ENCODE measurements around the gene ITPR2.
"Not testable (repeated sequence)": the region's sequence is repeated elsewhere in the genome, so short reads cannot be mapped to it uniquely, and the experiment has no call there.

The ITPR2 gene

DNA sequence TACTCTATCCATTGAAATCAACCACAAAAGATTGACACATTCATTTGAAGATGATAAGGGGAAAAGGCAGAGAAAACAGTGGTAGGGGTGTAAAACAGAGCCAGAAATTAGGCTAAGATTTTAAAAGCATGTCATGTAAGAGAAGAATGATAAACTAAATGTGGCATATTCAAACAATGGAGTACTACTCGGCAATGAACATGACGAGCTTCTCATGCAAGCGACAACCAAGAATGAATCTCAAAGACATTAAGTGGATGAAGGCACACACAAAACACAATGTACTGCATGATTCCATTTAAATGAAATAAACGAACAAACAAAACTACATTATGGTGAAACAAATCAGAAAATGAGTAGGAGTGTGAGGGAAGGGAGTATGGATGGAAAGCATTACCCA lies 134.8 kb downstream of the ITPR2 start:
- DNase-seq = no peak

DNA sequence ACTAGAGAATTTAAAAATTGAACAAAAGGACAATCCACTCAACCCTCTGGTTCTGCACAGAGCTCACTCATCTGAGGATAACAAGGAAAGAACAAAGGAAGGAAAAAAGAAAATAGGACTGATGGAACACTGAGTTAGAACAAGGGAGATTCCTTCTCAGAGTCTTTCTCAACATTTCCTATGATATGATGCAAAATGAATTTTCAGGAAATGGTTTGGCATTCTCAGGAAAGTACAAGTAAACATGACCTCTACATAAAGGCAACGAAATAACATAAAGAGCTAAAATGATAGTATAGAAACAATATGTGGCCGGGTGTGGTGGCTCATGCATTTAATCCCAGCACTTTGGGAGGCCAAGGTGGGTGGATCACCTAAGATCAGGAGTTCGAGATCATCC lies 135.8 kb downstream of the ITPR2 start:
- no peak for DNase-seq

DNA sequence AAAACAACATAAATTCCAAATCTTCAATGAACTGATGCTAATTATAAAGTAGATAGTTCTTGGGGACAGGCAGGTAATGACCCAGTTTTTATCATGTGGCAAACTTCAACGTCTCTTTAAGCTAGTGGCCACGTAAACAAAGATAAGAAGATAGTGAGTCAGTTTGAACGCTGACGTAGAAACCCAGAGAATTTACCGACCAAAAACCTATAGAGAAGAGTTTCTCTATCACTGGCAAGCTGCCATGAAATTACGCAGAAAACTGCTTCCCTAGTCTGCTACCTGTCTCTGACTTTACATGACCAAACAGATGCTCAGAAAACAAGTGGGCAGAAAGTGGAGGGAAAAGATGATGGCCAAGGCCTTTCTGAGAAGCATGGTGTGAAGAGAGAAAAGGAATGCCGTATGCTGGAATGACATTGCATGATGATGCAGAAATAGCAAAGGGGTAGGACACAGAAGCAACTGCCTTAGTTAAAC lies 136.3 kb downstream of the ITPR2 start:
- no peak for DNase-seq

DNA sequence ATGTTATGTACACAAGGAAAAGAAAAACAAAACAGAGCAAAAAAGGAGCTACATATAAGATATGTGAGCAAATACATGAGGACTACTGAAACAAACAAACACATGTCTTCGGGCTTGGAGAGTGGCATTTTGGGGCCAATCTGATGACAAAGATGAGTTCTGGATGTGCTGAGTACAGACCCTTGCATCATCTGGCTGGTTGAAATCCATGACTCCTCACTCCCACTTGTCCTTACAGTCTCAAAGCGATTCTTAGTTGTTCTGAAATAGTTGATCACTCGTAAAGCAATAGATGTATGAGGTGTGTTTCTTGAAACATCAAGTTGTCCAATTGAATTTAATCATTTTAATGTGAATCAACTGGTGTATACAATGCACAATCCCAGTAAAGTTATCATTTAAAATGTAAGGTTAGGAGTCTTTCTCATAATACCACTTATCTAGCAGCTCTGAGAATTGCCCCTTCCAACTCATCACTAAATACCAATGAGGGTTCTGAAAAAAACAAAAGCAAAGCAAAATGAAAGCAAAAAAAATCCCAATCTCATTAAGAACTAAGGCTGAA lies 136.9 kb downstream of the ITPR2 start:
- no peak for DNase-seq

DNA sequence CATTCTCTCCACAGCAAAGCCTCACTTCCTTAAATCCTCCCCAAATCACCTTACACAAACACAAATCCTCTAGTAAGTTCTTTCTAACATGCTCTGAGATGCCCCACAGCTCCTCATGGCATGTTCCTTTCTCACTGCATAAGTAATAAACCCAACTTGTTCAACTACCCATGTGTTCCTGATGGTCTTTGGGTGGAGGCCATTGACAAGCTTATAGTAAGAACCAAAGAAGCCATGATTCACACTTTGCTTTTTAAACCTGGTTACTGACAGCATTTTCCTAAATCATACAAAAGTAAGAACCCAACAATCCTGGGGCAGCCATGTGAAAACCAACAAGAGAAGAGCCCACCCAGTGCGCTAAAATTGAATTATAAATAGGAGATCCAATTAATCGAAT lies 138.6 kb downstream of the ITPR2 start:
- no peak for DNase-seq

DNA sequence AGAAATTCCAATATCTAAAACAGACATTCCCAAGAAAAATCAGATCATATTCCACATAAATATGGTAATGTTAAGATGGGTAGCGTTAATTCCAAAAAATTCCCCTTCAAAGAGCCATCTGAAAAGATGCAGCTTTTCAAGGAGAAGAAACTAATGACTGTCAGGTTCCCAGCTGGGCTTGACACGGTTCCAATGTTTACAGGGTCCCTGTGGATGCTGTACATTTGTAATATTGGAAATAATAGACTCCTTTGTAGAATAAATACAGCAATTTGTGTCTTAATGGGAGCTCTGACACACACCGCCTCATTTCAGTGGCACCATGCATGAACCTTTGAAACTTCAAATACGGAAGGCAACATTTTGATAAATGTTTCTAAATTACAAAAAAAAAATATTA lies 140.6 kb downstream of the ITPR2 start:
- DNase-seq = peak; percentile 57

DNA sequence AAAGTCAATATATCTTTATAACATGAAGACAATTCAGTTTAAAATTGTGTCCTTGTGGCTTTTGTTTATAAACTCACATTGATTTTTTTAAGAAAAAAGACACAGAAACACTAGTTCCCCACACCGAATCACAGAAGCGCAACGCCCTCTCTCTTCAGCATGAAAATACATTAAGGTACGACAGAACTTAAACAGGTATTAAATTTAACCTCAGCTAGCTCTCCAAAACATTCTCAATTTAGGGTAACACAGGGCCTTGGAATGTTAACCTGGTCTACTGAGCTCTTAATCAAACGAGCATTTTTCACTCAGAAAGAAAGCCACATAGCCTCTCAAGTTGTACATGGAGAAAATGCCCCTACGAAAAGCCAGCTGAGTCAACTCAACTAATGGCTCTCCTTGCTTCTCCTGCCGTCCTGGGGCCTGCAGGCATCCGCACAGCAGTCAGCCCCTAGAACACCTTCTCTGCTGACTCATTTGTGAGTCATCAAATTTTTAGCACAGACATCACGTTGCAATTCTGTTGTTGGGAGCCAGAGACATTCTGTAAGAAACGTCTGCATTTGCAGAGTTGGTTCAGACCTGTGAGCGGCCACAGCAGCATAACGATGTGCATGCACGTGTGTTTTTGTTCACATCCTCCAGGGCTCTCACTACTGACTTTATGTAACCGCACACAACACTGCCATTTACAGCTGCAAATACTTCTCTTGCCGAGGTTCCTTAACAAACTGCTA lies 141.6 kb downstream of the ITPR2 start:
- peak; percentile 25 for DNase-seq

DNA sequence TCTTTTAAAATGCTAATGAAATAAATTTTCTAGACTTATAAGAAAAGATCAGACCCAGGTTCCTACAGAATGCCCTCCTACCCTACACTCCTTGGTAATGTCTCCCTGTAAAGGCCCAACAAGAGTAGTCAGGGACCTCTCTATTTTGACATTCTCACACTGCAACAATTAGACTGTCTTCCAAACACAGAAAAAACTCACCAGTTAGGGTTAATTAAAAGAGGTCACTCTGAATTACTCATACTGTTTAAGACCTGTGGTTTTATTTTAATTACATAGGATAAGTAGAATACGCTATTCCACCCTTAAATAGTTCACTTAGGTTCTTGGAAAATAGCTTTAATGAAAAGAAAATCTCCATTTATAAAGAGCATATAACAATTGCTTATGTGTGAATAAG lies 142.4 kb downstream of the ITPR2 start:
- no peak for DNase-seq

DNA sequence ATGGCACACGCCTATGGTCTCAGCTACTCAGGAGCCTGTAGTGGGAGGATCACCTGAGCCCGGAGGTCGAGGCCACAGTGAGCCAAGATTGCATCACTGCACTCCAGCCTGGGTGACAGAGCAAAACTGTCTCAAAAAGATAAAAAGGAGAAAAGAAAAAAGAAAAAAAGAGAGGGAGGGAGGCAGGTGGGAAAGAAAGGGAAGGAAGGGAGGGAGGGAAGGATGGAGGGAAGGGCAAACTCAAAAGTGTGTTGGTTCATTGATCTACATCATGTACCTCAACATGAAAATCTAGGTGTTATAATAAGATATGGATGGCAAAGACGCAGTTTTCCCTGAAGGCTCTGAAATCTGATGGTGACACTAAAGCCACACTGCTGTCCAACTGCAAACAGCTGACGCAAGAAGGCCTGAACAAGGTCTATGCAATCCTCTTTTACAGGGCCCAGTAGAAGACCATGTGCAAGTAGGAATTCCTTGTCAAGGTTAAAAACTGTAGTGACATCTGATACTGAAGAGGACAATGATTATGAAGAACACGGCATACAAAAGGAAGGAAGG lies 143.6 kb downstream of the ITPR2 start:
- no peak for DNase-seq

DNA sequence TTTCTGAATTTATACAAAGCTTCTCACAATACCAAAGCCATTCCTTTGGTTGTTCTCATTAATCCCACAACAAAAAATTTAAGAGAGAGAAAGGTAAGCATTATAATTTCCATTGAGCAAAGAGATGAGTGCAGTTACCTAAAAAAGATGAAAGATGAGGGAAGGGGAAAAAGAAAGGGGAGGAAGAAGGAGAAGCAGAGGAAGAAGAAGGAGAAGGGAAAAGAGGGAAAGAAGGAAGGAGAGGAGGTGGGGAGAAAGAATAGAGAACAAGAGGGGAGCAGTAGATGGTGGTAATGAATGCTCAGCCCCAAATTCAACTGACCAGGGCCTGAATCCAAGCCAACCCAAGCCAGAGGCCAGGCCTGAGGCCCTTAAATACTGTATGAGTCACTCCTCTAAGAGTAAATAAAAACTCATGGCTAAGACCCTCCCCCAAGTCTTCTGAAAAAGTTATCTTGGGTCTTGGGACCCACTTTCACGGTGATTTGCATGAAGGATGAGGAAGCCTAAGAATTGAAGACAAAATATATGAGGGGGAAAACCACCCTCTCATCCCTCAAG lies 144.6 kb downstream of the ITPR2 start:
- no peak for DNase-seq

DNA sequence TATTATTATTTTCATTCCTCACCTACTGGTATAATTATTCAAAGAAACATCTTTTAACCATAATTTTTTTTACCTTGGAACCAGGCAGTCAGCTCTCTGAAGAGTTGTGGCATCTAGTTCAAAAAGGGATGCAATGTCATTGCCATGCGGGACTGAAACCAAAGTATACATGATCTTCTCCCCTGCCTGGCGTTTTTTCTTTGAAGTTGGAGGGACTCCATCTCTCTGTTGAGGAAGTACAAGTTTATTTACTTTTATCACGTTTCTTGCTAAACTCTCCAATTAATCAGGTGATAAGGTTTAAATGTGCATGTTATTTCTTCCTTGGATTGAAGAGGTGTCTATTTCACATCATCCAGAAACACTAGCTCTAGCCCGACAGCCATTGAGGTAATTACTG lies 146.6 kb downstream of the ITPR2 start:
- no peak for DNase-seq

DNA sequence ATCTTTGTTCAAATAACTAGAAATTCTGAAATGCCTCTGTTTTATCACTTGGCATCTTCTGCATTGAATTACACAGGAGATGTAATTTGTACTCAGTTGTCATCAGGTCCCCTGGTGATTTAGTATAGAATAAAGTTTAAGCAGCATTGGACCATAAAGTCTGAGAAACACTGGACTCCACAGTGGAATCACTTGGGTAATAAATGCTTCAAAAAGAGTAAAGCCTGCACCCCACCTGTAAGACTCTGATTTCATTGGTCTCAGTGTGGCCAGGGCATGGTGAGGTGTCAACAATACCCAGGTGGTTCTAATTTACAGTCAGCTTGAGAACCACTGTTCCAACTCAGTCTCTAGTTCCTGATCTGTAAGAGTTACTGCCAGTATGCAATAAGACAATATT lies 148.9 kb downstream of the ITPR2 start:
- DNase-seq = no peak

DNA sequence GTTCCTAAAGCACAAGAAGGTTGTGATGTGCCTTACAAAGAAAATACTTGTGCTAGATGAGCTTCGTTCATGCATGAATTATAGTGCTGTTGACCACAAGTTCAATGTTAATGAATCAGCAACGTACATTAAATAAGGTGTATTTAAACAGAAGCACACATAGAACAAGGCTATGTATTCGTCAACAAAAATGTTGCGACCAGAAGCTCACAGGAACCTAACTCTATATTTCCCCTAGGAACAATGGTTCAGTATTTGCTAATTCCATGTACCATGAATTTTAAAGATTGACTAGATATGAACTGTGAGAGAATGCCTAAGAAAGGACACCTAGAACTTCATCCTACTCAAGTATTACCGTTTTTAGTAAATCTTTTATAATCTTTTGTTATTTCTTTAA lies 149.6 kb downstream of the ITPR2 start:
- no peak for DNase-seq

DNA sequence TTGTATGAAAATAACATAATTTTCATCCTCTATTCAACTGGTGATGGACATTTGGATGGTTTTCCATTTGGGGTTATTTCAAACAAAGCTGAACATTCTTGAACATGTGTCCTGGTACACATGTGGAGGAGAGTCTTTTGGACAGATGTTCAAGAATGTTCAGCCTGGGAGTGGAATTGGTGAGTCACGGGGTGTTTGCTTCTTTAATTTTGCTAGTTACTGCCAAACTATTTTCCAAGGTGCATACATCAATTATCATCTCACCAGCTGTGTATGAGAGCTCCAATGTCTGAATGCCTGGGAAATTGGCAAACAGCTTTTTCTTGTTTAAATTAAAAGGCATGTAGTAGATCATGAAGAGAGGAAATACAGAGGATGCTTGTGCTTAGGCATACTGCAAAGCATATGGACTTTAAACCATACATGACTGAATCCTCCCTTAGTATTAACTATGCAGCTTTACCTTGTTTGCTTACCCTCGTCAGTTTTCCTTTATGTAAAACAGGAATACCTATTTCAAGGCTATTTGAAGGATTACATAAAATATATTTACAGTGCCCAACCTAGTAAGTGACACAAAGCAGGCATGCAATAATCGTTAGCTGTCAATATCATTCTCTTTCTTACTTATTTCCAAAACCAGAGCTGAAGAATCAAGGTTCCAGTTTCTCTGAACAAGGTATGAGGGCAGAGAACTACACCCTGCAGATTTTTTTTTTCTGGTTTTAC lies 152.1 kb downstream of the ITPR2 start:
- DNase-seq = no peak

DNA sequence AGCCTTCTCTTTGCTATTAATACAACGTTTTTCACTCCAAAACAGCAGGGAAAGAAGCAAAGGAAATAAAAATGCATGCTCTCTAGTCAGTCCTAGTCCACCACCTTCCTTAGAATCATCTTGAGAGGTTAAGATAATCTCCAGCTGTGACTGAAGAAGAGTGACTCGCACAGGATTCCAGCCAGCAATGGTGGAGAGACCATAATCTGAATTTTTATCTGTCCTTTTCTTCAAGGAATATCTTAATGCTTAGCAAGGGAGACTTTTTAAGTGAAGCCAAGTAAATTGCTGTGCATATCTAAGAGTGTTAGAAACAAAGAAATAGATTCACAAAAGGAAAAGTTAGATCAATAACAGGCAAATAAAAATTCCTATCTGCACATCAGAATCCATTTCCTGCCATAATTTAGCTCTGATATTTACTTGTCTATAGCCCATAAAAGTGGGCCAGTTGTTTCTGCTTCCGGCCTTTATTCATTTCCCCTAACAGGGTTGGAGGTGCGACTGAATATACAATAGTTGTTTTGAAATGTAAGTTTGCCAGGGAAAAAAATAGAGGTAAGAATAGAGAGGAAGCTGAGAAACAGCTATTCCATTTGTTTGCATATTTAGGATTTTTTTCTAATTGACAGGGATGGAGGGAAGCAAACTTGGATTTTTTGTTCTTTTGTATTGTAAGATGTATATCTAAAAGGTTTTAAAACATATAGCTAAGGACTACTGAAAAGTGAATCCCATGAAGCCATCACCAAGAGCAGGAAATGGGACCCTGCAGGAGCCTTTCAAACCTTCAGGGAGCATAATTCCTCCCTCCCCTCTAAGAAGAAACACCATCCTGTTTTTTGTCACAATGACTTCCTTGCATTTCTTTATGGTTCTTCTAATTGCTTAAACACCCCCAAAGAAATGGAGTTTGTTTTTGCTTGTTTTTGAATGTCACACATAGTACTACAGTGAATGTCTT lies 154.0 kb downstream of the ITPR2 start:
- DNase-seq = no peak

DNA sequence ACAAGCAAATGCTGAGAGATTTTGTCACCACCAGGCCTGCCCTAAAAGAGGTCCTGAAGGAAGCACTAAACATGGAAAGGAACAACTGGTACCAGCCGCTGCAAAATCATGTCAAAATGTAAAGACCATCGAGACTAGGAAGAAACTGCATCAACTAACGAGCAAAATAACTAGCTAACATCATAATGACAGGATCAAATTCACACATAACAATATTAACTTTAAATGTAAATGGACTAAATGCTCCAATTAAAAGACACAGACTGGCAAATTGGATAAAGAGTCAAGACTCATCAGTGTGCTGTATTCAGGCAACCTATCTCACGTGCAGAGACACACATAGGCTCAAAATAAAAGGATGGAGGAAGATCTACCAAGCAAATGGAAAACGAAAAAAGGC lies 161.5 kb downstream of the ITPR2 start:
- not testable (repeated sequence) for DNase-seq

DNA sequence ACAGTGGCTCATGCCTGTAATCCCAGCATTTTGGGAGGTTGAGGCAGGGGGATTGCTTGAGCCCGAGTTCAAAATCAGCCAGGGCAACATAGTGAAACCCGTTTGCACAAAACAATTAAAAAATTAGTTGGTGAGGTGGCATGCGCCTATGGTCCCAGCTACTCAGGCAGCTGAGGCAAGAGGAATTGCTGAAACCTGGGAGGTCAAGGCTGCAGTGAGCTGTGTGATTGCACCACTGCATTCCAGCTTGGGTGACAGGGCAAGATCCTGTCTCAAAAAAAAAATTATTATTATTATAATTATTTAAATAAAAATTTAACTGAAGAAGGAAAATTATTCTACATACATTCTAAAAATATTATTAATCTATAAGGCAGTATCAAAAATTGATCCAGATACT lies 164.1 kb downstream of the ITPR2 start:
- DNase-seq = no peak

DNA sequence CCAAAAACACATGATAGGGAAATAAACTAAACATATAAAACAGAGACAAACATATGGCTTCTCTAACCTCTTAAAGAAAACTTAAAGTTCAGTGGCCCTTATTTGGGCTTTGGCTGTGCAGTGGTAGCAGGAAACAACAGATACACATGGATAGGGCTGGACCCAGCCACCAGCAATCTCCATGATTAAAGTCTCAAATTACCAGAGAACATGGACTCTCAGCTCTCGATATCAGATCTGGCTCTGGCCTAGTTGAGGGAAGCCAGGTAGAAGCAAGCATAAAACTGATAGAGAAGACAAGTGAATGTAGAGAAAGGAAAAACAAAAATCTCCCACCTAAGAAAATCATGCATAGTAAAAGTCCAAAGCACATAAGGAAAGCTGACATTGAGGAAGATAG lies 164.8 kb downstream of the ITPR2 start:
- no peak for DNase-seq

DNA sequence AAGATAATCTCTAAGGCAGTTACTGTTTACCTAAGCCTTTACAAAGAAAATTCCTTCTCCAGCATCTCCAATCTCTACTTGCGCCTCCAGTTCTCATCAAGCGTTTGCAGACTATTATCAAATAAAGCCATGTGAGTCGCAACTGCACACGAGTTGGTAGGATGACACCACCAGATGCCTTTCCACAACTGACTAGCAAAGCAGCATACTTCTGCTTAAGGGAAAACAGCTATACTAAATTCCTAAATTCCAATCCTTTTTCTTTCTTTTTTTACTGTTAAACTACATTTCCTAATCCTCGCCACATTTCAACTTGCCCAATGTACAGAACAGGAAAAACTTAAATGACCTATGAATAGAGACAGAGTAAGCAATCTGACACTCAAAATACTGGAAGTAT lies 166.7 kb downstream of the ITPR2 start:
- no peak for DNase-seq

DNA sequence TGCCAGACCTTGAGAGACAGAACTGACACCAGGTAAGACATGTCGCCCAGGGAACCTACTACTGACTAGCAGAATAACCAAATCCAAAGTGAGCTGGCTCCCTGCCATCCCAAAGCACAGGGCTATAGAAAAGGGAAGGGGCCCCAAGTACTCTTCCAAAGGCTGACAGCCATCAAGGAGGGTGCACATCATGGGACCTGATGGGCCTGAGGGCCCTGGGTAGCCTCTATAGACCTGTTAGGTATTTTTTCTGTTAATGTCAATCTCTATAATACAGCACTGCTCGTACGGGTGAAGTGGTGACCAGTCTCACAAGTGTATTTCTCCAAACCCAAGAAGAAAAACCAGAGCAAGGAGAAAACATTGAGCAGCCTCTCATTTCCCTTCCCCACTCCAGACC lies 171.6 kb downstream of the ITPR2 start:
- no peak for DNase-seq

DNA sequence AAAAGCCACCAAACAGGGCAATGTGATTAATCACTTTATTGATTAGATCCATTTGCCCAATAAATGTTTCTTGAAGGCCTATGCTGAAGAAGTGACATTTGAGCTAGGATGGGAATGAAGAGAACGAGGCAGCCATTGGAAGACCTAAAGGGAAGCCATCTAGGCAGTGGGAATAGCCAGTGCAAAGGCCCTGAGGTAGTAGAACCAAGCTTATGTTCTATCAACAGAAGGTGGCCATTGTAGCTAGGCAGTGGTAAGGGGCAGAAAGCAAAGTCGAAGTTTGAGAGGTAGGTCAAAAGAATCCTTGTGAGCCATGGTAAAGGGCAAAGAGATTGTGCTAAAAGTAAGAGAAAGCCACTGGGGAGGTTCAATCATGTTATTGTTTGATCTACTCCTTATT lies 173.1 kb downstream of the ITPR2 start:
- DNase-seq = no peak

DNA sequence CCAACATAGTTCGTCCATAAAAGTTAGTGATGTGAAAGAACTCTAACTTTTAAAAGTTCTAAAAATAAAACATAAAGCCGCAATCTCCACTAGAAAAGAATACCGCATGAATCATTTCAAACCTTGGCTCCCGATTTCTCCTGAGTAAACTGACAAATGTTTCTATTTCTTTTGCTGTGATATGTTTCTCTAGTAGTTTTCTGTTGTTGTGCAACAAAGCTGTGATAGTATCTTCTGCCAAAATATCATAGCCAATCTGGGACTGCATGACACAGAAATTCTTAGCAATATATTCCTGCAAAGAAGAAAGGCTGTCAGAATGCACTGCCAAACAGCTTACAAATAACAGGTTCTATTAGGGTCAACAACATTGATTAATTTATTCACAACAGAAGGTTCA lies 174.0 kb downstream of the ITPR2 start:
- DNase-seq = no peak

All from NCI-H1417 treated with DMSO at 0.1 percent for 48 hours (cell line).